Fibroblast of peridontal ligament (primary cell): ENCODE data around the gene ZNF207.
"Not testable (repeated sequence)": the region's sequence is repeated elsewhere in the genome, so short reads cannot be mapped to it uniquely, and the experiment has no call there.

Experiments
- DNase-seq: peaks from one replicate; pipeline ENCODE4 v3.0.0-alpha.2; 2010; ENCODE audit errors: extremely low read depth

Gene ZNF207

GRCh38 chr17:32335046-32335445 lies 14.9 kb upstream of the ZNF207 start:
- DNase-seq, result no peak

DNA sequence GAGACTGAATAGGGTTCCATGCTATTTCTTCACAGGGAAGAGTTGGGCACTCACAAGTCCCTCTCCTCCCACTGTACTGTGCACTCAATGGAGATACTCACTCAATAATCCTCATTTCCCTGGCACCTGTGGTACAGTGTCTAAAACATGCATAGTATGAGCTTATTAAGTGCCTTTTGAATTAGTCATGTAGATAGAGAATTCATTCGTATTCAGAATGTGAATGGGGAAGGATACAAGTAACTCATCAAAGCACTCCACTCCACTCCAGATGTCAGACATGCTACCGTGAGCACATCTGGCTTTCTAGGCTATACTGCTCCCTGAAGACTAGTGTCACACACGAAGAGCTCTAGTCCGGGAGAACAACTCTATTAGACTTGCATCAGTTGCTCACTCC lies 14.3 kb upstream of the ZNF207 start:
- peak; percentile 51 for DNase-seq

DNA sequence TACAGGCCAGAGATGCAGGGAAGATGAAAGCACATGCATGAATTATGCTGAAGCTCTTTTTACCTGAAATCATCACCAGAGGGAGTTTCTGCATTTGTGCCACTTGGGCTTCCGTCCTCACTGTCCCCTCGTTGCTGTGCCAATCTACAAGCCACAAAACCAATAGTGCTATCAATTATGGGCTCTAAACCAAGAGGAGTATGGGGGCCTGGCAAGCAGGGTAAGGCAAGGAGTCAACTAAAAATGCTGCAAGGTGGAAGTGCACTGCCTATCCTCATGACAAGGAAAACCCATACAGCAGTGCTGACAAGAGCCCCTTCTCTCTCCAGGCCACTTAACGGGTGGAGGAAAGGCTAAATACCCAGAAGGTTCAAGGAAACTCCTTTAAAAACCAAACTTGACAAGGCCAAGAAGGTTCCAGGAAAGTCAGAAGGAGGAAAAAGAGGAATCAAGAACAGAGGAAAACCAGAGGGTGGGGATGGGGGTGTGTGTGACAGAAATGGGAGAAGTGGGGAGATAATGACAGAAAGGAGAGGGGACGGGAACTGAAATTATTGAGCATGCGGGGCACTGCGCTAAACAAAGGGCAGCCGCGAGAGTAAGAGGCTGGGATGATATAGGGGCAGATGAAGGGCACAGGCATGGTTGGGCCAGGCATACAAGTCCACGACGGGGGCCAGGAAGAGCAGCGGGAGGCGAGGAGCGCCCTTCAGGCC lies 8.7 kb upstream of the ZNF207 start:
- peak; percentile 31 for DNase-seq

DNA sequence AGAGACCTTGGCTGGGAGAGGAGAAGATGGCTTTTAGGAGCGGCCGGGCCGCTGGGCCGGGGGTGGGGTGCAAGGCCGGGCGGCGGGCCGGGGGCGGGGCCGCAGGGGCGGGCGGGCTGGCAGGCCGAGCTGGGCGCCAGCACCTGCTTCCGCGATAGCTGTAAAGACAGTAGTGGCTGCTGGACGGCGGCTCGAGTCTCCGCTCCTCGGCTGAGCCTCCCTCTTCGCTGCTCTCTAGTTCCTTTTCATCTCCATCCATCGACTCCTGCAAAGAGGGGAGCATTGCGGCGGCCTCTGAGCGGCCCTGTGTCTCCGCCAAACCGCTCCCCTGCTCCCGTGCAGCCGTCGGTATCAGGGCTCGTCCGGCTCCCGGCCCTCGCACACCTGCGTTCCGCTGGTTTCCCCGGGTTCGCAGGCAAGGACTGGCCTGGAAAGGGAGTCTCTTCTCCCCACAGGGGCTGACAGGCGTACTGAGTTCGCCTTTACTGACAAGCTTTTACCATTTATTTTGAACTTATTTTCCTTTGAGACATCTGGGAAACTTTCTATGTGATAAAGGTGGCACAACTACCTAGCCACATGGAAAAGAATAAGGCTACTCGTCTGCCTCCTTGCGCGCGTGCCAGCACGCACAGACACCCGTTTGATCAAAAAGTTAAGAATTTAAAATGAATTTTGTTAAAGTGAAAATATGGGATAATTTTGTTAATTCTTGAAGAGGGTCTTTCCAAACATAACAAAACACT lies 7.9 kb upstream of the ZNF207 start, which contains the start of gene C17orf75:
TSS of gene C17orf75 (minus strand) at position 317 of the 746 bp plus-strand sequence. CDS start at position 283, 34 bp downstream.
- DNase-seq, result peak; percentile 67

DNA sequence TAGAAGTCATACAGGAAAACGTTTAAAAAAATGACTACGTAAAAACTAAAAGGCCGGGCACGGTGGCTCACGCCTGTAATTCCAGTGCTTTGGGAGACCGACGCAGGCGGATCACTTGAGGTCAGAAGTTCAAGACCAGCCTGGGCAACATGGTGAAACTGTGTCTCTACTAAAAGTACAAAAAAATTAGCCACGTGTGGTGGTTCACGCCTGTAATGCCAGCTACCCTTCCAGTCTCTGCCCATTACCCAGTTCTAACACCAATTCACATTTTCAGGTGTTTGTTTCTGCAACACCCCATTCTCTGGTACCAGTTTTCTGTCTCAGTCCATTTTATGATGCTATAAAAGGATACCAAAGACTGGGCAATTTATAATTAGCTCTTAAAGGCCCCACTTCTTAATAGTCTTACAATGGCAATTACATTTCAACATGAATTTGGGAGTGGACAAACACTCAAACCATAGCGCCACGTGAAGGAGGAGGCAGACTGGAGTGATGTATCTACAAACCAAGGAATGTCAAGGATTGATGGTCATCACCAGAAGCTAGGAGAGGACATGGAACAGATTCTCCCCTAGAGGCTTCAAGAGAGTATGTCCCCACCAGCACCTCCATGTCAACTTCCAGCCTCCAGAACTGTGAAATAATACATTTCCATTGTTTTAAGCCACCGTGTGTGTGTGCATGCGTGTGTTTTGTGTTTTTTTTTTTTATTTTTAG lies 7.2 kb upstream of the ZNF207 start:
- no peak for DNase-seq

- no peak for DNase-seq
These were observed 3.9 kb upstream of the ZNF207 start for GRCh38 chr17:32345951-32346600.

DNA sequence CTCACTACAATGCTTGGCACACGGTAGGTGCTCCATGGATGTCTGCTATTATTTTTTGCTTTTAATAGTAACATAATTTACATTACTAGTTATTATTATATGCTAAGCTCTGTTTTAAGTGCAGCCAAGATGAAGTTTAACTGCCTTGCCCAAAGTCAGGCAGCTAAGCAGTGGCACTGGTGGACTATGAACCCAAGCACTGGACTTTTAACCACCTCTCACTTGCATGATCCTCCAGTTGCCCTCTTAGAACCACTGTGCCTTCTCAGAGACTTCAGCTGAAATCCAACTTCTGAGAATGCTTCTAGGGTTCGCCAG lies 1.5 kb upstream of the ZNF207 start:
- no peak for DNase-seq

GRCh38 chr17:32349503-32349853 lies 479 bp upstream of the ZNF207 start:
- no peak for DNase-seq

GRCh38 chr17:32350666-32351418 lies 885 bp downstream of the ZNF207 start:
- DNase-seq, result peak; percentile 81

GRCh38 chr17:32352734-32353133 lies 2.8 kb downstream of the ZNF207 start:
- not testable (repeated sequence) for DNase-seq

DNA sequence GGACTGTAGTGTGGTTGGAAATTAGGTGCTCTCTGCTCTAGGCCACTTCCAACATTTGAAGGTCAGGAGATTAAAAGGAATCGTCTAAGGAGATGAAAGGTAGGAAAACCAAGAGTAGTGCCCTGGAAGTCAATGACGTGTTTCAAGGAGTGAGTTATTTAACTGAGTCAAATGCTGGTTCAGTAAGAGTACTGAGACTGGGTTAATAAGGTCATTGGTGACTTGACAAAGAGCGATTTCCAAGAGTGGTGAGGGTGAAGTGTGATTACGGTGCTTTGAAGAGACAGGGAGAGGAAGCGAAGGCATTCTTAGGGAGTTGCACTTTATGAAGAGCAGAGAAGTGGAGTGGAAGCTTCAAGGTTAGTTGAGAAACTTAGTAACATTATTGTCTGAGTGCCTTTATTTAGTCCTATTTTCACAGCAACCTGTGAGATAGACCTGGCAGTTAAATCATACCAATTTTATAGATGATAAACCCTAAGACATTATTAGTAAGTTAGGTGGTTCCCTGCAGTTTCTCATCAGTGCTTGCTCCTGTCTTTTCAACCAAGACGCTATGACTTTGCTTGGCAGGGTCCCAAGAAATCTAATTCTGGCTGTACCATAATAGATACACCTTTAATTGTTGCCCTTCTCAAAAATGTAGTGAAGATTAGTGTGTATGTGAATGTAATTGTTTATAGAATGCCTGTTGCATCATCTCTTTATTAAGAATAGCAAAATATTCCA lies 5.9 kb downstream of the ZNF207 start:
- DNase-seq, result no peak

- no peak for DNase-seq
These were observed 6.4 kb downstream of the ZNF207 start for GRCh38 chr17:32356378-32356743.

- no peak for DNase-seq
These were observed 6.8 kb downstream of the ZNF207 start for GRCh38 chr17:32356750-32357149.

- no peak for DNase-seq
These were observed 7.7 kb downstream of the ZNF207 start for GRCh38 chr17:32357615-32358014.

- peak; percentile 39 for DNase-seq
These were observed 11.3 kb downstream of the ZNF207 start for GRCh38 chr17:32361270-32361669.

GRCh38 chr17:32370426-32370825 lies 20.5 kb downstream of the ZNF207 start:
- no peak for DNase-seq

DNA sequence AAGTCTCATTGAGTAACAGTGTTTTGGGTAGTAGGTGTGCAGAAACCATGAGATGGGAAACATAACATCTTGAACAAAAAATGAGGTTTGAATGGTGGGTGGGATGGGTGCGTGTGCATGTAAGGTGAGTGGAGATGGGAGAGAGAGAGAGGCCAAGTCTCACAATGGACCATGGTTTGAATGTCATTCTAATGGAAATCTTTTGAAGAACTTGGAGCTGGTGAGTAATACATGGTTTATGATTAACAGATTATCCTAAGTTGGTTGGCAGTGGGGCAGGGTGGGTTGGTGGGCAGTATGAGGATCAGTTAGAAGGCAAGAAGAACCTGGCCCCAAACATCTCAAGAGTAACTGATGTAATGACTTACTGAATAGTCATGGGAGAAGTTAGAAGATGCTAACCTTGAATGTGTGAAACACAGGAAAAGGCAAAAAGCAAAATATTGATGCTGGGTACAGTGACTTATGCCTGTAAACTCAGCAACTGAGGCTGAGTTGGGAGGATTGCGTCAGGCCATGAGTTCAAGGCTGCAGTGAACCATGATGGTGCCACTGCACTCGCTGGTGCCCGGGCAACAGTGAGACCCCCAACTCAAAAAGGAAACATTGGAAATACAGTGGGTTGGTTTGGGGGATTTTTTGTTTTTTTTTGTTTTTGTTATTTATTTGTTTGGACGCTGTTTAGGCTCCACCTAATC lies 32.7 kb downstream of the ZNF207 start:
- no peak for DNase-seq

GRCh38 chr17:32383926-32384434 lies 34.0 kb downstream of the ZNF207 start:
- no peak for DNase-seq

DNA sequence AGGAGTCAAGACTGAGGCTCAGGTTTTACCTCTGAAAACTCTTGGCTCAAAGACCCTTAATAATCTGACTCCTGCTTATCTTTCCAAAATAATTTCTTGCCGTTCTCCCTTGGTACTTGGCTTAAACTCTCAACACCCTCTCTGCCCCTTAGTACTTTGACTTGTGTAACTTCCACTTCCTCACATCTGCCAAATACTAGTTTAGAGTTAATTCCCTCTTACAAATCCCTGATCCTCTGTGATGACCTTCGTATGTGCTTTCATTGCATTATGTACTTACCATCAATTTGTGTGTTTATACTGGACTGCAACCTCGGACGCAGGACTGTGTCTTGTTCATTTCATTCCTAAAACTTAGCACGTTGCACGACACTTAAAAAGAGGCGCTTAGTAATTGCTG lies 35.2 kb downstream of the ZNF207 start:
- no peak for DNase-seq

GRCh38 chr17:32385971-32386370 lies 36.0 kb downstream of the ZNF207 start:
- DNase-seq, result no peak
